Stimulated activated CD4-positive, alpha-beta T cell treated with anti-CD3 and anti-CD28 coated beads, Interleukin-12 subunit alpha, Interleukin-12 subunit beta, amount 100 ng/mL, for 4 hours (primary cell): ENCODE data around the gene CX3CR1.
"Not testable (repeated sequence)": the region's sequence is repeated elsewhere in the genome, so short reads cannot be mapped to it uniquely, and the experiment has no call there.

Experiments
- DNase-seq: peaks from one replicate; pipeline ENCODE4 v3.0.0-alpha.2; 2020

CX3CR1 gene

GRCh38 chr3:39264053-39264452 is 15.8 kb downstream of the CX3CR1 start:
- DNase-seq = no peak

- DNase-seq = no peak
These were observed 16.3 kb downstream of the CX3CR1 start for GRCh38 chr3:39263576-39263975.

- DNase-seq = no peak
These were observed 17.0 kb downstream of the CX3CR1 start for GRCh38 chr3:39262846-39263245.

DNA sequence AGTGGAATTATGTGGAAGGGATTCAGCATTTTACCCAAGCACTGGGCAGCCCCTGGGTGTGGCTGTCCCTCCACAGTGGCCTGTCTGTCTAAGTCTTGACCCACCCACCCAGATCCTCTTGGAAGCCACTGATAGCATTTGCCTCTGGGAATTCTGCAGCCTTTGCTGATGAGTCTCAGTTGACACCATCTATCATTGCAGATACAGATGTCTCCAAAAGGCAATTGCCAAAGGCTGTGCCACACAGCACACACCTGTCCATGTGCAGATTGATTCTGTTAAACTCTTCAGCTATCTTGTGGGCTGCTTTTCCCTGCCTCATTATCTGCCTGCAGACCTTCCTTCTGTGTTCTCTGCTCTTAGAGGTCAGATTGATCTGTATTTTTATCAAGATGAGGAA is 18.1 kb downstream of the CX3CR1 start:
- DNase-seq = no peak

DNA sequence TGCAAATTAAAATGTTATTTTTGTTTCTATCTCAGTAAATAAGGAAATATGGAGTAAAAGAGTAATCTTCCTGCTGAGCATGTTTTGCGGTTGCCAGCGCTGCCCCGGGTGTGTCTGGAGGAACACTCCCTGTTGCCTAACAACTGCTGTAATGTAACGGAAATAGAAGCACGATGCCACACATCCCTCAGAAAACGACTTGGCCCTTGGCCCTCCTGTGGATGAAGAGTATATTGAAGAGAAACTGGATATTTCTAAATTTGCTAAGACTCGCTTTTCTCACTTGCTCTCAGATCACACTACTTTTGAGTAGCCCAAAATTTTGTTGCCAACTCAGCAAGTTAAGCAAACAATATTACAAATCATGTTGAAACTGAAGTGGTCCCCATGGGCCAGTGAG is 18.9 kb downstream of the CX3CR1 start:
- peak; percentile 13 for DNase-seq

GRCh38 chr3:39260318-39260717 is 19.5 kb downstream of the CX3CR1 start:
- no peak for DNase-seq

DNA sequence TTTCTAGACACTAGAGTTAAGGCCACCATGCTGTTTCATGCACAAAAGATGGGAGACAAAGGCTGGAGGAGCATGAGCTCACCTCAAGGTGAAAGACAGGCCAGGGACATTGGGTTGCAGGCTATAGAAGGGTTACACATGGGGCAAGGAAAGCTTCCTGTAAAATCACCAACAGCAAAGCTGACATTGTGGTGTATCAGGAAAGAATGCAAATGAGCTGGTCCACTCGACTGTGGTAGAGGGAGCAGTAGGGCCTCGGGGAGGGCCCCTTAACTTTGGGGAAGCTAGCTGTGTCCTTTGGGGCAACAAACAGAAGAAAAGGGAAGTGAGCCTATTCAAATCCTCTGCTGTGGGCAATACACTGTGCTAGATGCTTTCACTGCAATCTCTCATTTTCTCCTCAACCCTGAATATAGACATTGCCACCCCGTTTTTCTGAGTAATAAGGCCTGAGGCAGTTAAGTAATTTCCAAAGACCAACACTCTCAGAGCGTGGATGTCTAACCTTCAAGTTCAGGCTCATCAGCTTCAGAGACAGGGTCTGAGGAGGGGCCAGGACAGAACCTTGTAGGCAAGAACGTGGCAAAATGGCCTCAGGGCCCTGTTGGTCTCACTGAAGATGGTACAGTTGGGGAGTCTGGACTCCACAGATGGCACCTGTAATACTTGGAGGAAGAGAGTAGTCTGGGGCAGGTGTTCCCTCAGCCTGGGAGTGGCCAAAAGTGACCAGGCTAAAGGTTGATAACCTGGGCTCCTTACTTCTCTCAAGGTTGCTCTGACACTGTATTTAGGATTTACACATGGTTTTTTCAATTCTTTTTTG is 24.1 kb downstream of the CX3CR1 start:
- DNase-seq = no peak

- no peak for DNase-seq
These were observed 24.9 kb downstream of the CX3CR1 start for GRCh38 chr3:39254806-39255449.

DNA sequence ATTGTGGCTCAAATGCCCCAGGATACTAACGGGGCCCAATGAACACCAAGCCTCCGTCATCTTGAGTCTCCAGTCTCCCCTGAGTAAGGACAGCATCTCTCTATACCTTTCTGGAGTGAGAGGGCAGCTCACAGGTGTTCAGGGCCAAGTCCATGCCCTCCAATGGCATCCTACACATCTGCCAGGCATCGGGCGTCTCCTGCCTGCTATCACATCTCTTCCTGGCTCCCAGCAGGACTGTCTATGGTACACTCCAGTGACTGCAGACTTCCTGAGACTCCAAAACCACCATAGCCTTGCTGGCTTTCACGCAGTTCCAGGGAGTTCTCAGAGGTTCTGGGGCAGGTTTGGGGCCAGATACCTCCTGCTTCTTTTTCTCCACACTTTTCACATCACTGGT is 28.3 kb downstream of the CX3CR1 start:
- DNase-seq = no peak

GRCh38 chr3:39250116-39250747 is 29.6 kb downstream of the CX3CR1 start:
- DNase-seq = no peak

- DNase-seq = no peak
These were observed 30.3 kb downstream of the CX3CR1 start for GRCh38 chr3:39249453-39250115.

DNA sequence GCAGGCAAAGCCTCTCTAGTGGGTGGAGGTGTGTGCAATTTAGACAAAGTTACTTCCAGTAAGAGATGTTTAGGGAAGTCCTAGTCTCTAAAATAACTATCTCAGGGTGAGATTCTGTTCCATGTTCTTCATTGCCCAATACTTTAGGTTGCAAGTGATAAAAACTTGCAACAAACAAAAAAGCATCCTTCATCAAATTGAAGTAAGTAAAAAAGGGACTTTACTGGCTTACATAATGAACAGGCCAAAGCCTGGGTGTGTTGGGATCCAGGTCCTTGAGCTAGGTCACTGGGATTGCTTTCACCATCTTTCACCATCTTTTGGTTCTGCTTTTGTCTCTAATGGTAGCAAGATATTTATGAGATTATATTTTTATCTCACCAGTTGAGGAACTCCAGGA is 38.3 kb downstream of the CX3CR1 start:
- no peak for DNase-seq

DNA sequence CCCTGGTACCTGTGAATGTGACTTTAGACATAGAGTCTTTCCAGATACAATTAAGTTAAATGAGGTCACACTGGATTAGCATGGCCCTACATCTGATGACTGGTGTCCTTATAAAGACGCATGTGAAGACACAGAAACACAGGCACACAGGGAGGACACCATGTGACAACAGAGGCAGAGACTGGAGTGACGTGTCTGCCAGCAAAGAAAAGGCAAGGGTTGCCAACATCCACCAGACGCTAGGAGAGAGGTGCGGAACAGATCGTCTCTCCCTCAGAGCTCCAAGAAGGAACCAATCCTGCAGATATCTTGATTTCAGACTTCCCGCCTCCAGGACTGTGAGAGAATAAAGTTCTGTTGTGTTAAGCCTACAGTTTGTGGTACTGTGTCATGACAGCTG is 42.8 kb downstream of the CX3CR1 start:
- DNase-seq = no peak

DNA sequence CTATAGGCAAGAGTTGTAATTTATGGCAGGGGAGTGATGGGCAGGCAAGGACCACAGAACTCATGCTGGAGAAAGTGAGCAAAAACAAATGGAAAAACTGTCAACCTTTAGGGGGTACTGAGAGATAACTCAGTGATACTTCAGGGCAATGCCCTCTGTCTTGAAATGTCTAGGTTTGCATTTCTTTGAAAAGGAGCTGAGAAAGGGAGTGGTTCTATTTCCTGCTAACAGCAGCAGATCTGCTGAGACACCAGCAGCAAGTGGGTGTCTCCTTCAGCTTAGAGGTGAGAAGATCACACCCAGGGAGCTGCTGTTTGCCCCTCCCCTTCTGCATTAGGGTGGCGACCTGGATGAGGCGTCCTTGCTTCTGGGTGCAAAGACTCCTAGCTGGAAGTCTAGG is 45.2 kb downstream of the CX3CR1 start:
- no peak for DNase-seq

DNA sequence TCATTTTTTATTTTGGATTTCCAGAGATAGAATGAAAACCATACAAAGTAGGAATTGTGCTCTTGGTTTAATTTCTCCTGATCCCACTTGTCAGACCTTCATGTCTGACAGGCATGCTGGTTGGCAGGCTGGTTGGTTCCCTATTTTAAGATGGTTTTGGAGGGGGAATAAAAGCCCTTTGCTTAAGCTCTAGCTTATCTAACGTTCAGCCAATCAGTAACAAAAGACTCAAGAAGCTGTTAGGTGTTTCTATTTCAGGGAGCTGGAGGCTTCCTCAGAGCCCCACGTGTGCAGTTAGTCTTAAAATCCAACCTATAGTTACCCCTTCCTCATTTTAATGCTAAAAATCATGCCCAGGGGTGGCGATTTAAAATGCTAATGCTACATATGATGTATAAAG is 47.0 kb downstream of the CX3CR1 start:
- no peak for DNase-seq

DNA sequence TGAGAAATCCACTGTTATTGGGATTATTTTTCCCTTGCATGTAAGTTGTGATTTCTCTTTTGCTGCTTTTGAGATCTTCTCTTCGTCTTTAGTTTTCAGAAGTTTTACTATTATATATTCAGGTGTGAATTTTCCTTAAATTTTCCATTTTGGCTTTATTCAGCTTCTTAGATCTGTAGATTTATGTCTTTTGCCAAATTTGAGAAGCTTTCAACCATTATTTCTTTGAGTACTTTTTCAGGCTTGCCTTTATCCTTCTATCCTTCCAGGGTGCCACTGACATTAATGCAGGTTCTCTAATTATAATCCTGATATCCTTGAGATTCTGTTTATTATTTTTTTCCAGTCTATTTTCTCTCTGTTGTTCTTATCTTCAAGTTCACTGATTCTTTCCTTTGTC is 49.4 kb downstream of the CX3CR1 start:
- no peak for DNase-seq

DNA sequence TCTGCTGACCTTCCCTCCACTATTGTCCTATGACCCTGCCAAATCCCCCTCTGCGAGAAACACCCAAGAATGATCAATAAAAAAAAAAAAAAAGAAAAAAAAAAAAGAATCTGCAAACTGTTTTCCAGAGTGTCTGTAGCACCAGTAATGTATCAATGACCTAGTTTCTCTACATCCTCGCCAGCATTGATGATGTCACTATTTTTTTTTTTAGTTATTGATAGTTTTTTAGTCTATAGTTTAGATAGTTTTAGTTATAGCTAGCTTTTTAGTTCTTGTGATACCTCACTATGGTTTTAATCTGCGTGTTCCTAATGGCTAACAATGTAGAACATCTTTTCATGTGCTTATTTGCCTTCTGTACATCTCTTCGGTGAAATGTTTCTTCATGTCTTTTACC is 51.3 kb downstream of the CX3CR1 start:
- no peak for DNase-seq

DNA sequence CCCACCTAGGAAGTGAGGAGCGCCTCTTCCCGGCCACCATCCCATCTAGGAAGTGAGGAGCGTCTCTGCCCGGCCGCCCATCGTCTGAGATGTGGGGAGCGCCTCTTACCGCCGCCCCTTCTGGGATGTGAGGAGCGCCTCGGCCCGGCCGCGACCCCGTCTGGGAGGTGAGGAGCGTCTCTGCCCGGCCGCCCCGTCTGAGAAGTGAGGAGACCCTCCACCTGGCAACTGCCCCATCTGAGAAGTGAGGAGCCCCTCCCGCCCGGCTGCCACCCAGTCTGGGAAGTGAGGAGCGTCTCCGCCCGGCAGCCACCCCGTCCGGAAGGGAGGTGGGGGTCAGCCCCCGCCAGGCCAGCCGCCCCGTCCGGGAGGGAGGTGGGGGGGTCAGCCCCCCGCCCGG is 52.2 kb downstream of the CX3CR1 start:
- DNase-seq = not testable (repeated sequence)

- no peak for DNase-seq
These were observed 53.6 kb downstream of the CX3CR1 start for GRCh38 chr3:39226106-39226741.

DNA sequence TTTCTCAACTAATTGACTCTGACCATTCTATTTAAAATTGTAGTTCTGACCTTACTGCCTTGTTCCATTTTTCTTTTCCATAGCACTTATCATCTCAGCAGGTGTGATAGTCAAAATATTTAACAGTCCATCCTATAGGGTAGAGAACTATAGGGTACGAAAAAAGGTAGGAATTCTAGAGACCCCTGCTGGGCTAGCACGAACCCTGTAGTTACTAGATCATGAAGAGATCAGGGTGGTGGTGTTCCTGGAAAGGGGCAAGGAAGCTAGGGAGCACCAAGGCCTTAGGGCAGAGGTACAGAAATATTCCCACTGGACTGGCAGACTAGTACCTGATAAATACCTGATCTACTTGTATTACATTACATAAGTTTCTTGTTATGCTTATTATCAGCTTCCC is 55.5 kb downstream of the CX3CR1 start:
- DNase-seq = no peak

GRCh38 chr3:39222939-39223338 is 56.9 kb downstream of the CX3CR1 start:
- DNase-seq = no peak

DNA sequence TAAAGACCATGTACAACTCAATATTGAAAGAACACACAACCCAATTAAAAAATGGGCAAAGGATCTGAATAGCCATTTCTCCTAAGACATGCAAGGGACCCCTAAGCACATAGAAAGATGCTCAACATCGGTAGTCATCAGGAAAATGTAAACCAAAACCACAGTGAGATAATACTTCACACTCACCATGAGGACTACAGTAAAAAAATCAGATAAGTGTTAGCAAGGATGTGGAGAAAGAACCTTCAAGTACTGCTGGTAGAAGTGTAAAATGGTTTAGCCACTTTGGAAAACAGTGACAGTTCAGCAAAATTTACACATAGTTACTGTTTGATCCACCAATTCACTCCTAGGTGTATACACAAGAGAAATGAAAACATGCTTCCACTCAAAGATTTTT is 57.4 kb downstream of the CX3CR1 start:
- no peak for DNase-seq

GRCh38 chr3:39221141-39221530 is 58.7 kb downstream of the CX3CR1 start:
- DNase-seq = no peak
